BLaER1 (cell line): ENCODE data around the gene RPTOR.

Experiments
- H3K27ac ChIP-seq: shearing (Covaris generic); formaldehyde crosslinking; 2 replicates; pipeline ENCODE4 v1.8.1; 2022
- H3K27me3 ChIP-seq: shearing (Covaris generic); formaldehyde crosslinking; 2 replicates; pipeline ENCODE4 v1.8.1; 2022
- H3K36me3 ChIP-seq: shearing (Covaris generic); formaldehyde crosslinking; 2 replicates; pipeline ENCODE4 v1.8.1; 2022
- H3K4me1 ChIP-seq: shearing (Covaris generic); formaldehyde crosslinking; 2 replicates; pipeline ENCODE4 v1.8.1; 2022
- H3K4me2 ChIP-seq: shearing (Covaris generic); formaldehyde crosslinking; 2 replicates; pipeline ENCODE4 v1.8.1; 2022
- H3K4me3 ChIP-seq: shearing (Covaris generic); formaldehyde crosslinking; 2 replicates; pipeline ENCODE4 v1.8.1; 2022
- H3K9ac ChIP-seq: shearing (Covaris generic); formaldehyde crosslinking; 2 replicates; pipeline ENCODE4 v1.8.1; 2022
- H3K9me3 ChIP-seq: shearing (Covaris generic); formaldehyde crosslinking; 2 replicates; pipeline ENCODE4 v1.8.1; 2022
- H4K20me1 ChIP-seq: shearing (Covaris generic); formaldehyde crosslinking; 2 replicates; pipeline ENCODE4 v1.8.1; 2022
- Cebpa-rat ChIP-seq: shearing (Covaris generic); IDR thresholded peaks from 2 replicates; pipeline ENCODE4 v1.8.1; 2022

RPTOR gene

DNA sequence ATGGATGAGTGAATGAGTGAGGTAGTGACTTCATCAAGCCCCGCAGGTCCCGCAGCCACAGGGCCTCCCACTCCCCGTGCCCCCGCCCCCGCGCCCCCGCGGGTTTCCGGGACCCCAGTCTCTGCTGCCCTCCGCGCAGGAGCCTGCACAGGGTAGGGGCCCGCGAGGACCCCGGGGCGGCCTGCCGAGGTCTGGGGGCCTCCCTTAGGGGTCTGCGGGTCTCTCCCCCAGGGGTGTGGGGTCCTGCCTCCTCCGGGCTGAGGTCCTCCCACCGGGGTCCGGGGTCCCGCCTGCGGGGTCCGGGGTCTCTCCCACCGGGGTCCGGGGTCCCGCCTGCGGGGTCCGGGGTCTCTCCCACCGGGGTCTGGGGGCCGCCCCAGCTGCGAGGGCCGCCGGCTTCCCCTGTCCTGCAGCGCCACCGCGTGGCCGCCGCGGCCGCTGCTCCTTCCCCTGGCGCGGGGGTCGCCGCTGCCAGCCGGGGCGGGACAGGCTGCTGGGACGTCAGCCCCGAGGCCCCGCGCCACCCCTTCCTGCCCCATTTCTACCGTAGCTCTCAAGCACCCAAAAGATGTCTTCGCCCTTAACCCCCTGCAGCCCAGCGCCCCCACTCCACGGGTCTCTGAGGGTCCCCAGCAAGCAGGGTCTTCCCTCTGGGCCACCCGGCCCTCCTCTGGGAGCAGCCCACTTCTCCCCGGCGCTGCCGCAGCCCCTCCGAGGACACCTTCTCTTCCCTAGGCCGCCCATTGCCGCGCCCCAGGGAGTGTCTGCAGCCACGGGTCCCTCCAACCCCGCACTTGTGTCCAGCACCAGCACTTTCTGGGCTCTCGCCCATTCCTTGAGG is 436.6 kb downstream of the RPTOR start:
- H3K9me3 ChIP-seq = no peaks in the 10 kb centered on the region
- no peaks in the 10 kb centered on the region for H3K36me3 ChIP-seq
- H3K9ac ChIP-seq = no peak overlapping the region
- H3K4me1 ChIP-seq = peaks cover 28% of the 10 kb centered on the region
- TF ChIP-seq Cebpa-rat = no peak
- H3K4me2 ChIP-seq = peak overlapping the region; percentile 62
- no peak overlapping the region for H3K27ac ChIP-seq
- no peak overlapping the region for H3K4me3 ChIP-seq
- H4K20me1 ChIP-seq = peaks cover 14% of the 10 kb centered on the region; the same call in 1 of the 2 replicates
- H3K27me3 ChIP-seq = peaks cover 50% of the 10 kb centered on the region

DNA sequence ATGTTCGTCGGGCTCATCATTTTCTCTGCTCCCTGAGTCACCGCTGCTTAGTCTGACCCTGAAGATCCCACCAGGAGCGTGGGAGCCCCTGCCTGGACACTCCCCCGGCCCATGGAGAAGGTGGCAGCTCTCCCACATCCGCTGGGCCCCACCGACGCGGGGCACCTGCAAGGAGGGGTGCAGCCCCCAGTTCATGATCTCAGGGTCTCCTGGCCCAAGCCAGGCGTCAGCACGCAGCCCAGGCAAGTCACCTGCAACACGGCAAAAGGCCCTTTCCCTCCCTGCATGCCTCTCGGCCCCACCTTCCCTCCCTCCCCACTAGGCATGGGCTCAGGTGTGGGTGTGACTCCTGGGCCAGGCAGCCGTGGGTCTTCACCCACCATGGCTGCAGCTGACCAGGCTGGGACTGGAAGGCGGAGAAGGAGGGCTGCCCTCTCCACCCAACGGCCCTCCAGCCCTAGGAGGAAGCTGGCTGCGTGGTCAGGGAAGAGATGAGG is 437.3 kb downstream of the RPTOR start:
- Histone ChIP-seq H3K4me2 (no peak overlapping the region), H3K9ac (no peak overlapping the region), H3K27me3 (peaks cover 57% of the 10 kb centered on the region), H3K9me3 (no peaks in the 10 kb centered on the region), H3K27ac (no peak overlapping the region), H3K36me3 (no peaks in the 10 kb centered on the region), H4K20me1 (peaks cover 20% of the 10 kb centered on the region), H3K4me1 (peaks cover 35% of the 10 kb centered on the region), H3K4me3 (no peak overlapping the region)
- no peak for TF ChIP-seq Cebpa-rat

DNA sequence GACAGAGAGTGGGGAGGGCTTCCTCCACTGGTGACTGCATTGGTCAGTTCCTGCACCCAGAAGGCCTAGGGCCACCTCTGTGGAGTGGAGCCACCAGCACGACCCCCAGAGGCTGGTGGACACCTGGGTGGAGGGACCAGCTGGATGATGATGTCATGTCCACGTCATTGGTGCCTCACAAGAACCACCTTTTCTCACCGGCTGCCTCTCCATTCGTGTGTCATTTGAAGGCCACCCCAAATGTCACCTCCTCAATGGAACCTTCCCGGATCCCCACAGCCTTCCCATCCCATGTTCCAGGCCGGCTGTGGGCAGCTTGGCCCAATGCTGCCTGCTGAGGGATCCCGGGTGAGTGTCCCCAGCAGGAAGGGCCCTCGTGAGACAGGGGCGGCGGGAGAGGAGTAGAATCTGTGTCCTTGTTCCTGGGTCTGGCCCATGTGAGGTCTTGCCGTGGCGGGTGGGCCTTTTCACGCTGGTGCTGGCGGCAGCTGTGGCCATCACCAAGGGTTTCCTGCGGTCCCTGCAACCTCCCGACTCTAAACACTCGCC is 437.9 kb downstream of the RPTOR start:
- Histone ChIP-seq H3K4me3 (no peak overlapping the region), H3K9ac (no peak overlapping the region), H3K36me3 (no peaks in the 10 kb centered on the region), H3K27me3 (peaks cover 62% of the 10 kb centered on the region), H3K9me3 (no peaks in the 10 kb centered on the region), H3K27ac (no peak overlapping the region), H4K20me1 (peaks cover 24% of the 10 kb centered on the region), H3K4me1 (peaks cover 40% of the 10 kb centered on the region), H3K4me2 (no peak overlapping the region)
- no peak for TF ChIP-seq Cebpa-rat

DNA sequence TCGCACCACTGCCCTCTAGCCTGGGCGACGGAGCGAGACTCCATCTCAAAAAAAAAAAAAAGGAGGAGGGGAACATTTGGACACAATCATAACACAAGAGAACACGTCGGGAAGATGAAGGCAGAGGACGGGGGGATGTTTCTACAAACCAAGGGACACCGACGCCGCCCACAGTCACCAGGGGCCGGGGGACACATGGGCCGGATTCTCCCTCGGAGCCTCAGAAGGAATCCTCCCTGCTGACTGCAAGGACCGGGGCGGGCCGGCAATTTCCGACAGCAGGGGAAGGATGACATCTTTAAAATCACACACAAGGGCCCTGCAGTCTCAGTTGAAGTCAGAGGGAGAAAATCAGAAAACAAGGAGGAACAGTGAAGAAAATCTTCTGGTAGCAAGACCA is 438.9 kb downstream of the RPTOR start:
- peaks cover 50% of the 10 kb centered on the region for H3K4me1 ChIP-seq
- no peak for TF ChIP-seq Cebpa-rat
- H3K36me3 ChIP-seq = no peaks in the 10 kb centered on the region
- peaks cover 35% of the 10 kb centered on the region for H4K20me1 ChIP-seq
- no peak overlapping the region for H3K9ac ChIP-seq
- H3K27ac ChIP-seq = no peak overlapping the region
- H3K4me2 ChIP-seq = no peak overlapping the region
- peaks cover 72% of the 10 kb centered on the region for H3K27me3 ChIP-seq
- no peak overlapping the region for H3K4me3 ChIP-seq
- no peaks in the 10 kb centered on the region for H3K9me3 ChIP-seq

DNA sequence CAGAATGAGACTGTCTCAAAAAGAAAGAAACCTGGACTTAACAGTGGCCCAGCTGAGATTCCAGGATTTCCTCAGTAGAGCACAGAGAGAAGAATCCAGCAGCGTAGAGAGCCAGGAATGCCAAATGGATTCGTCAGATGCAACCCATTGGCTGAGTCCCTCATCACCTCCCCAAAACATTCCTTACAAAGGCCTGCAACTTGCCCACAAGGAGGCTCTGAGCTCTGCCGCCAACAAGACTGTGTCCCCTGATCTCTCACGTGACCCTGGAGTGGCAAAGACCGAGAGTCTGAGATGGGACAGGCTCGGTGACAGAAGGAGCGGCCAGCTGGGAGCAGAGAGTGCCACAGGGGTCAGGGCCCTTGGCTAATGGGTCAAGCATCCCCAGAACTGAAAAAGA is 440.1 kb downstream of the RPTOR start:
- peaks cover 36% of the 10 kb centered on the region for H4K20me1 ChIP-seq
- TF ChIP-seq Cebpa-rat = no peak
- H3K9me3 ChIP-seq = no peaks in the 10 kb centered on the region
- H3K4me2 ChIP-seq = no peak overlapping the region
- no peaks in the 10 kb centered on the region for H3K36me3 ChIP-seq
- no peak overlapping the region for H3K9ac ChIP-seq
- no peak overlapping the region for H3K4me3 ChIP-seq
- H3K4me1 ChIP-seq = peaks cover 52% of the 10 kb centered on the region
- H3K27ac ChIP-seq = no peak overlapping the region
- H3K27me3 ChIP-seq = peaks cover 84% of the 10 kb centered on the region

DNA sequence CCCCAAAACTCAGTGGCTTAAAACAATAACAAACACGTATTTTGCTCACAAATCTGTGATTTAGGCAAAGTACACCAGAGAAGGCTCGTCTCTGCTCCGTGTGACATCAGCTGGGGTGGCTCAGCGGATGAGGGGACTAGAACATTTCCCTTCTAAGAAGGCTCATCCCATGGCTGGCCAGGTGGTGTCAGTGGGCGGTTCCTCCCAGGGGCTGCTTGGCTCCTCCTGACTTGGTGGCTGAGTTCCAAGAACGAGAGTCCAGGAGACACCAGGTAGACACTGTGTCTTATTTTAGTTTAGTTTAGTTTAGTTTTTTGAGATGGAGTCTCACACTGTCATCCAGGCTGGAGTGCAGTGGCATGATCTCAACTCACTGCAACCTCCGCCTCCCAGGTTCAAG is 441.4 kb downstream of the RPTOR start:
- no peak for TF ChIP-seq Cebpa-rat
- no peak overlapping the region for H3K9ac ChIP-seq
- H3K4me2 ChIP-seq = peak overlapping the region; percentile 81; the same call in 1 of the 2 replicates
- peaks cover 91% of the 10 kb centered on the region for H3K27me3 ChIP-seq
- H3K27ac ChIP-seq = no peak overlapping the region
- H3K9me3 ChIP-seq = no peaks in the 10 kb centered on the region
- no peaks in the 10 kb centered on the region for H3K36me3 ChIP-seq
- peaks cover 49% of the 10 kb centered on the region for H3K4me1 ChIP-seq
- peaks cover 36% of the 10 kb centered on the region for H4K20me1 ChIP-seq
- H3K4me3 ChIP-seq = no peak overlapping the region

DNA sequence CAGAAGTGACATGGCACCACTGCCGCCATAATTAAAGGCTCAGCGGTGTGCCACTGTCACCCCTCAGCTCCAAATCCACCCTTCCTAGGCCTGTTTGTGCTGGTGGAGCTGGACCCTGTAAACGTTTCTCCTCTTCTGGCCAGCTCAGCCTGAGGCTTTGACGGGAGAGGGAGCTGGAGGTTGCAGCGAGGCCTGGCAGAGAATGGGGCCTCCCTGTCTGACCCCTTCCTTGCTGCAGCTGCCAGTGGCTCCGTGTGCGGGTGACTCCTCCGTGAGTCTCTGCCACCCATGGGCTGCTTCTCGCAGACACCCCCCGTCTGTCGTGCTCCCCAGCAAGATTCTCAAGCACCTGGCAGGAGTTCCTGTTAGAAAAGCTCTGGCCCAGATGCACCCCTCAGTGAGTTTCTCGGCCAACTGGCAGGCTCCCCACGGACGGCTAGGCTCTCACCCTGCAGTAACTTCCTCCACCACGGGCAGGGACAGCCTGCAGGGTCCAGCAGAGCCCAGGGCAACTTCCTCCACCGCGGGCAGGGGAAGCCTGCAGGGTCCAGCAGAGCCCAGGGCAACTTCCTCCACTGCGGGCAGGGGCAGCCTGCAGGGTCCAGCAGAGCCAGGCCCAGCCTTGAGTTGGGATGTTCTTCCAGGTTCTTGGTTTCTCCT is 442.3 kb downstream of the RPTOR start:
- Histone ChIP-seq H4K20me1 (peaks cover 29% of the 10 kb centered on the region), H3K4me2 (peak overlapping the region; percentile 81), H3K9ac (no peak overlapping the region), H3K9me3 (no peaks in the 10 kb centered on the region), H3K4me3 (peak overlapping the region; percentile 8; the same call in 1 of the 2 replicates), H3K27ac (no peak overlapping the region), H3K27me3 (peaks cover 87% of the 10 kb centered on the region), H3K4me1 (peaks cover 47% of the 10 kb centered on the region), H3K36me3 (no peaks in the 10 kb centered on the region)
- TF ChIP-seq Cebpa-rat = no peak

DNA sequence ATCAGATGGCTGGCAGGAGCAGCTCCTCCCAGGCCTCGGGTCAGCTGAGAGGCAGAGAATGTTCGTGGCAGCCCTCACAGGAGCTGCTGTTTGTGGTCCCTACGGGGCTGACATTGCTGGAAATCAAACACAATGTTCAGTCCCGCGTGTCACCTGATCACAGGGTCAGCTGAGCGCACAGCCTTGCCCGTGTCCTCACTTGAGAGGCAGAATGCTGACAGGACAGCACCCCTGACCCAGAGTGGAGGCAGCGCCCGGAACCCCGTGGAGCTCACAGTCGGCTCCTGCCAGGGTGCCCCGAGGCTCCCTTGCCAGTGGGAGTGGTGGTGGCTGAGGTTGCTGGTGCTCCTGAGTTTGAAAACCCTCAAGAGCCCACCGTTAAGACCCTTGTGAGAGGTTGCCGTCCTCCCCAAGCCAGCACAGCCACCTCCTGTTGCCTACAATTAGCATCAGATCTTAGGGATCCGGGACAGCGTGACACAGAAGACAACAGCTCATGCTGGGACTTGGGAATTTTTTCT is 443.4 kb downstream of the RPTOR start:
- peaks cover 87% of the 10 kb centered on the region for H3K27me3 ChIP-seq
- peaks cover 52% of the 10 kb centered on the region for H3K4me1 ChIP-seq
- H3K9me3 ChIP-seq = no peaks in the 10 kb centered on the region
- peaks cover 31% of the 10 kb centered on the region for H4K20me1 ChIP-seq
- peak overlapping the region; percentile 81 for H3K4me2 ChIP-seq
- H3K4me3 ChIP-seq = no peak overlapping the region
- TF ChIP-seq Cebpa-rat = no peak
- H3K27ac ChIP-seq = no peak overlapping the region
- H3K36me3 ChIP-seq = no peaks in the 10 kb centered on the region
- no peak overlapping the region for H3K9ac ChIP-seq

DNA sequence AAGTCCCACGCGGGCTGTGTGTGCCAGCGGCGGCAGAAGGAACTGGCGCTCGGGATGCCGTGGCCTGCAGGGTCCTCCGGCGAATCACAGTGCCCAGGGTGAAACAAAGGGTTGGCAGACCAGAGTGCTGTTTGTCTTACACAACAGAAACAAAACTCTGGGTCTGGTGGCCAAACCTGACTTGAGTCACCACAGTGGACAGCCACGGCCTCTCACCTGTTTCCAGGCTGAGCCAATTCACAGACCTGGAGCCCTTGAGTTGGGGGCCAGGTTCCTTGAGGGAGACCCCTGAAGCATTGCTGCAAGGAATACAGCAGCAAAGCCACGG is 444.9 kb downstream of the RPTOR start:
- H3K27ac ChIP-seq = no peak overlapping the region
- no peak overlapping the region for H3K4me3 ChIP-seq
- H3K4me1 ChIP-seq = peaks cover 60% of the 10 kb centered on the region
- H3K4me2 ChIP-seq = peak overlapping the region; percentile 81; the same call in 1 of the 2 replicates
- TF ChIP-seq Cebpa-rat = no peak
- no peaks in the 10 kb centered on the region for H3K36me3 ChIP-seq
- no peaks in the 10 kb centered on the region for H3K9me3 ChIP-seq
- H3K9ac ChIP-seq = no peak overlapping the region
- H4K20me1 ChIP-seq = peaks cover 45% of the 10 kb centered on the region
- peaks cover 74% of the 10 kb centered on the region for H3K27me3 ChIP-seq
